IMR-90 (cell line): ENCODE measurements around the gene LTB4R2. TPM values are rescaled to one million over a fixed set of nuclear protein-coding genes. Genes with fewer than 3 reads are reported as not detected.

Source experiments
- ATAC-seq: fragments of 200-7000 bp; cut with Tn5 transposase; 2 replicates; pipeline ENCODE4 v1.9.1; 2020; ENCODE audit warnings: low read depth, mild to moderate bottlenecking, moderate library complexity
- BruUV-seq: library from RNA; stranded (reverse); fragments of 400-500 nt; replicated peaks from 2 replicates; lab custom pipeline; 2021; lab: Mats Ljungman, UMichigan
- CTCF ChIA-PET: fragments of 300-600 bp; formaldehyde crosslinking; extraction: SDS; loops from one replicate; lab custom pipeline; 2021; ENCODE audit warnings: antibody characterized with exemption; lab: Yijun Ruan, JAX
- POLR2A ChIA-PET: fragments of 300-600 bp; sonication (Branson Sonifier 250); formaldehyde crosslinking; loops from one replicate; lab custom pipeline; 2022; ENCODE audit warnings: antibody characterized with exemption; ENCODE audit not compliant: unreplicated experiment; lab: Charles Lee
- DNase-seq: peaks from one replicate; pipeline ENCODE4 v3.0.0; 2013
- H2AFZ ChIP-seq: replicated peaks from 2 replicates; pipeline ENCODE3; 2013; ENCODE audit warnings: low read length, mild to moderate bottlenecking; ENCODE audit not compliant: poor library complexity
- H2AK5ac ChIP-seq: 2 replicates; pipeline ENCODE4 v1.6.1; 2013; ENCODE audit warnings: low read depth, low read length, inconsistent platforms
- H2AK9ac ChIP-seq: replicated peaks from 2 replicates; pipeline ENCODE3; 2013; ENCODE audit warnings: mild to moderate bottlenecking, low read depth, low read length, moderate library complexity; ENCODE audit not compliant: poor library complexity
- H2BK120ac ChIP-seq: 2 replicates; pipeline ENCODE4 v1.6.1; 2013; ENCODE audit warnings: low read depth, low read length, inconsistent platforms
- H2BK15ac ChIP-seq: 3 replicates; pipeline ENCODE4 v1.6.1; 2013; ENCODE audit warnings: low read depth, low read length, inconsistent platforms
- H2BK20ac ChIP-seq: 2 replicates; pipeline ENCODE4 v1.6.1; 2013; ENCODE audit warnings: low read depth, mild to moderate bottlenecking, inconsistent platforms, low read length, moderate library complexity
- H2BK5ac ChIP-seq: 2 replicates; pipeline ENCODE4 v1.6.1; 2013; ENCODE audit warnings: mild to moderate bottlenecking, low read depth, low read length, inconsistent platforms; ENCODE audit not compliant: poor library complexity, severe bottlenecking
- H3K14ac ChIP-seq: replicated peaks from 2 replicates; pipeline ENCODE4 v1.6.1; 2013; ENCODE audit warnings: low read depth, low read length, inconsistent platforms
- H3K18ac ChIP-seq: 2 replicates; pipeline ENCODE4 v1.6.1; 2013; ENCODE audit warnings: low read depth, low read length, control low read depth
- H3K23ac ChIP-seq: 2 replicates; pipeline ENCODE4 v1.6.1; 2013; ENCODE audit warnings: low read depth, low read length, inconsistent platforms
- H3K27ac ChIP-seq: 2 replicates; pipeline ENCODE4 v1.5.1; 2013; ENCODE audit warnings: mild to moderate bottlenecking, control low read depth, low read length; ENCODE audit not compliant: insufficient read depth
- H3K27me3 ChIP-seq: 2 replicates; pipeline ENCODE4 v1.6.1; 2013; ENCODE audit warnings: low read length; ENCODE audit not compliant: control insufficient read depth, insufficient read depth
- H3K36me3 ChIP-seq: 2 replicates; pipeline ENCODE4 v1.6.1; 2013; ENCODE audit warnings: low read length, mixed read lengths; ENCODE audit not compliant: control insufficient read depth, insufficient read depth
- H3K4ac ChIP-seq: 2 replicates; pipeline ENCODE4 v1.6.1; 2013; ENCODE audit warnings: low read depth, low read length, inconsistent platforms
- H3K4me1 ChIP-seq: 2 replicates; pipeline ENCODE4 v1.6.1; 2013; ENCODE audit warnings: low read length, mixed read lengths; ENCODE audit not compliant: control insufficient read depth, insufficient read depth
- H3K4me2 ChIP-seq: 2 replicates; pipeline ENCODE4 v1.6.1; 2013; ENCODE audit warnings: low read depth, mild to moderate bottlenecking, control low read depth, low read length, moderate library complexity
- H3K4me3 ChIP-seq: 2 replicates; pipeline ENCODE4 v1.5.1; 2013; ENCODE audit warnings: low read depth, mild to moderate bottlenecking, control low read depth, low read length, moderate library complexity; ENCODE audit not compliant: insufficient read depth
- H3K56ac ChIP-seq: 2 replicates; pipeline ENCODE4 v1.6.1; 2013; ENCODE audit warnings: low read length, inconsistent platforms; ENCODE audit not compliant: insufficient read depth; ENCODE audit errors: extremely low read depth
- H3K79me1 ChIP-seq, 2 experiments: 2 replicates each; pipeline ENCODE4 v1.6.1; 2013; ENCODE audit warnings: low read length in 2 of 2, inconsistent platforms in 1 of 2, low read depth in 1 of 2
- H3K9ac ChIP-seq: 2 replicates; pipeline ENCODE4 v1.6.1; 2013; ENCODE audit warnings: low read depth, low read length, control low read depth
- H3K9me1 ChIP-seq: 2 replicates; pipeline ENCODE4 v1.6.1; 2013; ENCODE audit warnings: low read length, inconsistent platforms; ENCODE audit not compliant: insufficient read depth
- H3K9me3 ChIP-seq: 2 replicates; pipeline ENCODE4 v1.6.1; 2013; ENCODE audit warnings: low read length; ENCODE audit not compliant: control insufficient read depth, insufficient read depth
- H4K20me1 ChIP-seq: 2 replicates; pipeline ENCODE4 v1.6.1; 2013; ENCODE audit warnings: low read length, inconsistent platforms; ENCODE audit not compliant: insufficient read depth
- H4K5ac ChIP-seq: 2 replicates; pipeline ENCODE4 v1.6.1; 2013; ENCODE audit warnings: mild to moderate bottlenecking, low read depth, low read length, control low read depth
- H4K8ac ChIP-seq, 2 experiments: 2 replicates each; pipeline ENCODE4 v1.6.1; 2013; ENCODE audit warnings: low read depth in 2 of 2, low read length in 2 of 2, control low read depth in 1 of 2, inconsistent platforms in 1 of 2
- H4K91ac ChIP-seq: 2 replicates; pipeline ENCODE4 v1.6.1; 2013; ENCODE audit warnings: low read depth, low read length, inconsistent platforms; ENCODE audit not compliant: insufficient read depth
- BHLHE40 ChIP-seq: fragments of 150-350 bp; IDR thresholded peaks from 2 replicates; pipeline ENCODE4 v1.6.1; 2016; ENCODE audit warnings: mild to moderate bottlenecking, low read depth, low read length
- CEBPB ChIP-seq: IDR thresholded peaks from 2 replicates; pipeline ENCODE4 v1.6.1; 2012; ENCODE audit warnings: low read depth, low read length, improper control_type of control experiment
- CHD1 ChIP-seq: IDR thresholded peaks from 2 replicates; pipeline ENCODE4 v1.6.1; 2012; ENCODE audit warnings: low read depth, low read length, improper control_type of control experiment
- CTCF ChIP-seq: conservative IDR thresholded peaks from 2 replicates; pipeline ENCODE4 v1.5.1; 2012; ENCODE audit warnings: mild to moderate bottlenecking, low read depth, low read length, improper control_type of control experiment
- FOS ChIP-seq: fragments of 150-350 bp; IDR thresholded peaks from 2 replicates; pipeline ENCODE4 v1.6.1; 2016; ENCODE audit warnings: low read depth, low read length
- MAFK ChIP-seq: IDR thresholded peaks from 2 replicates; pipeline ENCODE4 v1.6.1; 2012; ENCODE audit warnings: low read depth, low read length, improper control_type of control experiment
- MAZ ChIP-seq: IDR thresholded peaks from 2 replicates; pipeline ENCODE4 v1.6.1; 2012; ENCODE audit warnings: low read depth, mild to moderate bottlenecking, low read length, improper control_type of control experiment, moderate library complexity, borderline replicate concordance
- MXI1 ChIP-seq: IDR thresholded peaks from 2 replicates; pipeline ENCODE4 v1.6.1; 2012; ENCODE audit warnings: low read depth, mild to moderate bottlenecking, low read length, moderate library complexity, borderline replicate concordance
- POLR2A ChIP-seq: IDR thresholded peaks from 2 replicates; pipeline ENCODE4 v1.6.1; 2012; ENCODE audit warnings: mild to moderate bottlenecking, low read depth, low read length
- RAD21 ChIP-seq: IDR thresholded peaks from 2 replicates; pipeline ENCODE4 v1.6.1; 2012; ENCODE audit warnings: low read length, improper control_type of control experiment
- RCOR1 ChIP-seq: IDR thresholded peaks from 2 replicates; pipeline ENCODE4 v1.6.1; 2012; ENCODE audit warnings: mild to moderate bottlenecking, low read length, improper control_type of control experiment; ENCODE audit not compliant: insufficient replicate concordance
- USF2 ChIP-seq: fragments of 150-350 bp; IDR thresholded peaks from 2 replicates; pipeline ENCODE4 v1.6.1; 2017; ENCODE audit warnings: mild to moderate bottlenecking, antibody characterized with exemption, low read length, low read depth
- WGBS, 2 experiments: methylation state at CpG; one replicate each; pipeline versions ENCODE4 v1.1.5 to v1.1.7; 2013; ENCODE audit warnings: missing lambda C conversion rate in 2 of 2; ENCODE audit not compliant: insufficient read length in 1 of 2; ENCODE audit errors: extremely low coverage in 2 of 2; 5-methylcytosine and 5-hydroxymethylcytosine counted together
- dilution Hi-C: fragments of 300-500 bp; cut with HindIII; formaldehyde crosslinking; loops from one replicate; pipeline ENCODE4 v1.14.3; 2018; ENCODE audit warnings: low sequenced_read_pairs; ENCODE audit not compliant: unreplicated experiment
- in situ Hi-C: fragments of 300-500 bp; cut with MboI; formaldehyde crosslinking; loops from 3 replicates; pipeline ENCODE4 v1.14.3; 2019; ENCODE audit warnings: low sequenced_read_pairs, inconsistent platforms, mixed read lengths
- intact Hi-C: fragments of 100-400 bp; cut with micrococcal nuclease; formaldehyde crosslinking; loops from 2 replicates; pipeline ENCODE4 v1.10.0; 2022
- polyA plus RNA-seq, 3 experiments: library from polyadenylated mRNA; depleted of rRNA; stranded (reverse); fragments of >200 nt; gene quantifications; 2 replicates each; pipeline ENCODE4 v1.2.3, GENCODE V29; 2012; ENCODE audit warnings: low replicate concordance in 1 of 3
- total RNA-seq: library from RNA; depleted of rRNA; stranded (reverse); fragments of >200 nt; gene quantifications from 2 replicates; pipeline ENCODE4 v1.2.3, GENCODE V29; 2012

Gene LTB4R2
- total and polyA plus RNA-seq, 2 of the 4 experiments (the other 2 are of a cell fraction): 0.72 to 1.7 TPM

- no peak for TF ChIP-seq BHLHE40
Observed at GRCh38 chr14:24270537-24271133, 39.3 kb upstream of the LTB4R2 start (continued).

GRCh38 chr14:24271134-24271833 lies 38.7 kb upstream of the LTB4R2 start, which contains the start of gene RABGGTA:
TSS of gene RABGGTA (minus strand) at chr14:24271597. CDS start at chr14:24271115, 482 bp downstream.
- Histone ChIP-seq H2BK5ac (peak within 1 kb of the TSS; percentile 90), H3K9ac (peak within 1 kb of the TSS; percentile 92), H3K4me1 (peaks cover 5% of the 10 kb centered on the region; the same call in 1 of the 2 replicates), H4K91ac (peak within 1 kb of the TSS; percentile 92), H3K23ac (peak within 1 kb of the TSS; percentile 94), H3K4me2 (peak within 1 kb of the TSS; percentile 88), H2BK20ac (no peak within 1 kb of the TSS), H4K5ac (peak within 1 kb of the TSS; percentile 94), H4K8ac (peak within 1 kb of the TSS; percentile 90 to 100), H3K36me3 (peaks cover 22% of the 10 kb centered on the region), H2BK15ac (no peak within 1 kb of the TSS; the same call in 2 of the 3 replicates), H3K4me3 (peak within 1 kb of the TSS; percentile 63), H3K9me1 (peaks cover 5% of the 10 kb centered on the region; the same call in 1 of the 2 replicates), H2AK9ac (peak within 1 kb of the TSS; percentile 100), H3K4ac (peak within 1 kb of the TSS; percentile 96), H3K56ac (peak within 1 kb of the TSS; percentile 95), H3K9me3 (no peaks in the 10 kb centered on the region), H2AK5ac (peak within 1 kb of the TSS; percentile 83), H3K27me3 (no peaks in the 10 kb centered on the region), H3K14ac (peak within 1 kb of the TSS; percentile 97), H2BK120ac (peak within 1 kb of the TSS; percentile 63; the same call in 1 of the 2 replicates), H3K27ac (peak within 1 kb of the TSS; percentile 89), H2AFZ (peak within 1 kb of the TSS; percentile 97), H4K20me1 (no peaks in the 10 kb centered on the region), H3K79me1 (peaks cover 12 to 30% of the 10 kb centered on the region in 2 experiments), H3K18ac (peak within 1 kb of the TSS; percentile 78)
- in situ Hi-C loops (no loop called here), dilution Hi-C loops (no loop called here), intact Hi-C loops (loop anchor here (1.0 to 2.0 kb wide), 3 partner anchors 14 to 28 kb away; partner anchors contain the start of gene TINF2)
- peak; percentile 100 for ATAC-seq
- ChIA-PET CTCF (interaction anchor here (0.8 to 2.0 kb wide), 4 partner anchors 9 to 29 kb away, joined by 3 to 11 read pairs (median 4); partner anchors contain the start of gene TINF2), POLR2A (interaction anchor here (0.6 kb wide), 1 partner anchor 14 kb away, joined by 3 read pairs; no protein-coding TSS in a partner anchor)
- peak; percentile 83 for DNase-seq
- no TSS peak for BruUV-seq
- 0% methylated on average over 36 of the region's 61 CpGs; no CpG with 5 or more reads in 1 of the 2 experiments for WGBS, 2 experiments
- TF ChIP-seq CHD1 (no peak), FOS (no peak), RCOR1 (no peak), BHLHE40 (peak; percentile 38), CEBPB (no peak), CTCF (peak; percentile 87), POLR2A (peak; percentile 63; the same call in 1 of the 2 replicates), RAD21 (0 out of 2 replicates have a peak, but pooled peaks have one; percentile 30), USF2 (peak; percentile 1; the same call in 1 of the 2 replicates), MXI1 (peak; percentile 71; the same call in 1 of the 2 replicates), MAFK (no peak), MAZ (peak; percentile 67; the same call in 1 of the 2 replicates)
